ENCODE results near the gene KCNMB1.

- TF ChIP-seq CTCF (IDR thresholded peaks at IDR 0.05; ENCODE audit: low read depth, low read length), result peak; percentile 93
- TF ChIP-seq POLR2A (IDR thresholded peaks at IDR 0.05; ENCODE audit: extremely low read depth, insufficient read length), result no peak
- no peak for TF ChIP-seq MAX (IDR thresholded peaks at IDR 0.05; ENCODE audit: low read depth, low read length)
Measured at GRCh38 chr5:170434966-170435605, 45.9 kb upstream of the KCNMB1 start.

Data from NB4 (cell line).